Measurements from ENCODE around the gene DGCR2.
"Not testable (repeated sequence)": the region's sequence is repeated elsewhere in the genome, so short reads cannot be mapped to it uniquely, and the experiment has no call there.

Gene DGCR2

GRCh38 chr22:19109198-19110063, 12.8 kb downstream of the DGCR2 start:
- no peak for DNase-seq (ENCODE audit: low read depth, low spot score)

DNA sequence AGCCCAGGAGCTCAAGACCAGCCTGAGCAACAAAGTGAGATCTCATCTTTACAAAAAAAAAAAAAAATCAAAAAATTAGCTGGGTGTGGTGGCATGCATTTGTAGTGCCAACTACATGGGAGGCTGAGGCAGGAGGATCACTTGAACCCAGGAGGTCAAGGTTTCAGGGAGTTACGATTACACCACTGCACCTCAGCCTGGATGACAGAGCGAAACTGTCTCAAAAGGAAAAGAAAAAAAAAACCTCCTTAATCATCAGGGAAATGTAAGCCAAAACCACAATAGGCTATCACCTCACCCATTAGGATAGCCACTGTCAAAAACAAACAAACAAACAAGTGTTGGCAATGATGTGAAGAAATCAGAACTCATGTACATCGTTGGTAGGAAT, 13.4 kb downstream of the DGCR2 start:
- DNase-seq (ENCODE audit: low read depth, low spot score) = no peak

GRCh38 chr22:19107730-19108074, 14.5 kb downstream of the DGCR2 start:
- DNase-seq (ENCODE audit: low read depth, low spot score) = no peak

GRCh38 chr22:19106886-19107729, 15.1 kb downstream of the DGCR2 start:
- DNase-seq (ENCODE audit: low read depth, low spot score) = no peak

DNA sequence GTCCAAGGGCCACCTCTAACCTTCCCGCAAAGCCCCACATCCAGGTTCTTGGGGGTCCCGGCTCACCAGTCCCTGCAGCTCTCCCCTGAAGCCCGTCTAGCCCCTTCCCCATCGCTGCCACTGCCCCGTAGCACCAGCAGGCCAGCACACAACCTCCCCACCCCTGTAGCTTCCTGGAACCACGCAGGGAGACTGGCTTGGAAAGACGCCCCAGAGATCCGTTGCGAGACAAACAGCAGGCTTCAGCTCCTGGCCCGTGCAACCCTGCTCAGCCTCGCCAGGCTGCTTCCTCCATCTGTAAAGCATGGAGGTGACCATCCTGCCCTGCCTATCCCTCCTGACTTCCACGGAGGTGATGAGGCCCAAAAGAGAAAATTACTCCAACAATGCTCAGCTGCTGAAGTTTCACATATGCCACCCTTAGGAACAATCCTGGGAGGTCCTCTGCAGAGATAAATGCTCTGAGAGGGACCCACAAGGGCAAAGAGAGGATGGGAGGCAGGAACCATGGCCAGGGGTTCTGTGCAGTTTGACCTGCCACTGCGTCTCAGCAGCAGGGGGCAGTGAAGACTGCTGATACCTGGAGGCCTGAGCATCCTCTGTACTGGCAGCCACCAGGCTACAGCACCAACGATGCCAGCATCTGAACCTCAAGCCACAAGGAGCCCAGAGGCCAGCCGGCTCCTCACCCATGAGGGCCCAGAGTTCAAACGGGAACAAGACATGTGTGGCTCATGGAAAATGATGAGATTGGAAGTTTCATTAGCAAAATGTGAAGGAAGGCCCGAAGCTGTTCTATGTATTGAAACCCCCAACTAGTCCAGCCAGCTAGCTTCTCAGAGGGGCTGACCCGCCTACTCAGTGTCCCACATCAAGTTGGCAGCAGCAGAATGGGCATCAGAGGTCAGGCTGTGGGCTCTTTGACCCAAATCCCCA, 16.1 kb downstream of the DGCR2 start:
- DNase-seq (ENCODE audit: low read depth, low spot score) = no peak

DNA sequence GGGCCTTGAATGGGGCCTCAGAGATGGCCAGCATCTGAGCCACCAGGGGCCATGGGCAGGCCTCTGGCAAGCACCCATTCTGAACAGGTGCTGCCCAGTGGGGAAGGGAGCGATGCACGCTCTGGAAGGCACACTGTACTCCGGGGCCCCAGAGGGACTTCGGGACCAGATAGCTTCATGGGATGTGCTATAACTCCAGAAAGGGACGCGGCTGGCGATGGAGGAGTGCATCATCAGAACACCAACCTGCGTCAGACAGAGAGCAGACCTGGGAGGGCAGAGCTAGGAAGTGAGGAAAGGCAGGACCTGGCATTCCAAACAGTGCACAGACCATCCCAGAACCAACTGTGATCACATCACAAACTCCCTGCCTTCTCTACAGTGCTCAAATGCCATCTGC, 16.8 kb downstream of the DGCR2 start:
- no peak for DNase-seq (ENCODE audit: low read depth, low spot score)

DNA sequence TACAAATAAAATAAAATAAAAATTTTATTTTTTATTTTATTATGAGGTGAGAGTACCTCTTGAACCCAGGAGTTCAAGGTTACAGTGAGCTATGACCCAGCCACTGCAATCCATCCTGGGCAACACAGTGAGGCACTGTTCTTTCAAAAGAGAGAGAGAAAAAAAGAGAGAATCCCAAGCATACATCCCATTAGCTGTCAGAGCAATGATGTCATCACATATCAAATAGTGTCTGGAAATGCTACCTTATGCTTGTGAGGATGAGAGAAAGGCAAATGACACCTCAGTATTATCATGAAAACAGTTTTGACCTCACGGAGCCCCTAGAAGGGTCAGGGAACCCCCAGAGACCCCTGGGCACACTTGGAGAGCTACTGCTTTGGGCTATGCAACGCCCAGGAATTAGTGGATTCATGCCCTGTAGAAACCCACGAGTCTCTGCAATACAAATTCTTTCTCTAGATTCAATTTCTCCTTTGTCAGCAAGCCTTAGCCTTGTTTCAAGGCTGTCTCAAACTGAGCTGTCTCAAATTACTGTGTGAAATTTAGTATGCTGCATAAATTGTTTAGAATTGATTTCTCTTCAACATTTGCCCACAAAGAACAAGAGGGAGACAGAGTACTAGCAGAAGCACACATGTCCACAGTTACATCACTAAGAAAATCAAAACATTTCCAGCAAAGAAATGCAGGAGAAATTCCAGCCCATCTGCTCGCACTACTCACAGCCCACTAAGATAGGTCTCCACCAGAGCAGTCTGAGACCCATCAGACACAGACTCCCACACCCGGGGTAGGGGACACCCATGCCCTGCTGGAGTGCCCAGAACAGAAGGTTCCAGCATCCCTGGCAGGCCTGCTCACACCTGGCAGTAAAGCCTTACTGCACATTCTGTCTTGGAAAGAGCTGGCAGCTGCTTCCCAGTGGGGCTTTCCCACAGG, 18.1 kb downstream of the DGCR2 start:
- DNase-seq (ENCODE audit: low read depth, low spot score) = no peak

- DNase-seq (ENCODE audit: low read depth, low spot score) = no peak
These were observed 24.1 kb downstream of the DGCR2 start for GRCh38 chr22:19098157-19098556.

DNA sequence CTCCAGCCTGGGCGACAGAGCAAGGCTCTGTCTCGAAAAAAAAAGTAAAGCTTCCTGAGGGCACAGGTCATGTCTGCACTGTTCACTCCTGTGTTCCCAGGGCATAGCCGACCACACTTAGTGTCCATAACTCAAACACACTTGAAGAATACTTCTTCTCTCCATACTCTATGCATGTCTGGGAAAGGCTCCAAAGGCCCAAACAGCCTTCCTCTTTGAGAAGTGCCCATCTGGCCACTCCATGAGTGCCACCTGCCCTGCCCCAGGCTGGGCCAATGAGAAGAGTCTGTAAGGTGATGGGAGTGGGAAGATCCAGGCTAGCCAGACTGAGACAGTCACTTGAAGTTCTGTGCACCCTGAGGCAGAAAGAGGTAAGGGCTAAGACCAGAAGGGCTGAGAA, 24.7 kb downstream of the DGCR2 start:
- no peak for DNase-seq (ENCODE audit: low read depth, low spot score)

DNA sequence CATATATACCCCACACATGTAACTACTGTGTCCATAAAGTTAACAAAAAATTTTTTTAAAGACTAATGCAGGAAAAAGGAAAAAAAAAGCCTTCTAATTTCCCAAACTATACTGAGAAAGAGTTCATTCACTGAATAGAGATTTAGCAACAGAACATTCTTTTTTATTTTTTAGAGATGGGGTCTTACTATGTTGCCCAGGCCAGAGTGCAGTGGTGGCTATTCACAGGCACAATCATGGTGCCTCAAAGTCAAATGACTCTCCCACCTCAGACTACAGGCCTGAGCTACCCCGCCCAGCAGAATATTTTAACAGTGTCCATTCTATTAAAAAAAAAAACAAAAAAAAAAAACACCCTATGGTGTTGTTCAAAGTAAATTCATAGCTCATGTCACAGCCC, 25.7 kb downstream of the DGCR2 start:
- no peak for DNase-seq (ENCODE audit: low read depth, low spot score)

DNA sequence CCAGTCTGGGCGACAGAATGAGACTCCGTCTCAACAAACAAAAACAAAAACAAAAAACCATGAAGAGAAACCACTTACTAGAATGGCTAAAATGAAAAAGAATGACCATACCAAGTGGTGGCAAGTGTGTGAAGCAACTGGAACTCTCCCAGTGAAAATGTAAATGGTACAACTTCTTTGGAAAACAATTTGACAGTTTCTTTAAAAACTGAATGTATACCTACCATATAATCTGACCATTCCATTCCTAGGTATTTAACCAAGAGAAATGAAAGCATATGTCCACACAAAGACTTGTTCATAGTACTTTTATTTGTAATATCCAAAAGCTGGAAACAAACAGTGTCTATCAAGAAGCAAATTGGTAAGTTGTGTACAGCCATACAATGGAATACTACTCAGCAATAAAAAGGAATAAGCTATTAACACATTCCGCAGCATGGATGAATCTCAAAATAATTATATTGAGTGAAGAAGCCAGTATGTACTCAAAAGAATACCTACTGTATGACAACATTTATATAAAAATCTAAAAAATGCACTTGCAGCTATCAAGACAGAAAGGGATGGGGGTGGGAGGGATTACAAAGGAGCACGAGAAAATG, 27.7 kb downstream of the DGCR2 start:
- DNase-seq (ENCODE audit: low read depth, low spot score) = no peak

GRCh38 chr22:19092725-19093124, 29.5 kb downstream of the DGCR2 start:
- DNase-seq (ENCODE audit: low read depth, low spot score) = no peak

DNA sequence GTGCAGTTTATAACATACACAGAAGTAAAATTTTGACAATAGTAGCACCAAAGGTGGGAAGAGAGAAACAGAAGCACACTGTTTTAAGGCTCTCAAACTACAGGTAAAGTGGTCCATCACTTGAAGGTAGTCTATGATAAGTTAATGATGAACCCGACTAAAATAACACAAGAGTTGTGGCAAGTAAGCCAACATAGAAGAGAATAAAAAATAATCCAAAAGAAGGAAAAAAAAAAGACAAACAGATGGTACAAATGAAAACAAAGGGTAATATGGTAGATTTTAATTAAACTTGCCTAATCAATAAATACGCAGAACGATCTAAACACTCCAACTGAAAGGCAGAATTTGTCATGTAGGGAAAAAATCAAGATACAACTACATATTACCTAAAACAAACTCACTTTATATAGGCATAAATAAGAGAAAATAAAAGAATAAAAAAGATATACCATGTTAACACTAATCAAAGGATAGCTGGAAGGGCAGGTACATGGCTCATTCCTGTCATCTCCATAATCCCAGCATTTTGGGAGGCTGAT, 31.6 kb downstream of the DGCR2 start:
- no peak for DNase-seq (ENCODE audit: low read depth, low spot score)

- DNase-seq (ENCODE audit: low read depth, low spot score) = no peak
These were observed 32.0 kb downstream of the DGCR2 start for GRCh38 chr22:19090183-19090582.

DNA sequence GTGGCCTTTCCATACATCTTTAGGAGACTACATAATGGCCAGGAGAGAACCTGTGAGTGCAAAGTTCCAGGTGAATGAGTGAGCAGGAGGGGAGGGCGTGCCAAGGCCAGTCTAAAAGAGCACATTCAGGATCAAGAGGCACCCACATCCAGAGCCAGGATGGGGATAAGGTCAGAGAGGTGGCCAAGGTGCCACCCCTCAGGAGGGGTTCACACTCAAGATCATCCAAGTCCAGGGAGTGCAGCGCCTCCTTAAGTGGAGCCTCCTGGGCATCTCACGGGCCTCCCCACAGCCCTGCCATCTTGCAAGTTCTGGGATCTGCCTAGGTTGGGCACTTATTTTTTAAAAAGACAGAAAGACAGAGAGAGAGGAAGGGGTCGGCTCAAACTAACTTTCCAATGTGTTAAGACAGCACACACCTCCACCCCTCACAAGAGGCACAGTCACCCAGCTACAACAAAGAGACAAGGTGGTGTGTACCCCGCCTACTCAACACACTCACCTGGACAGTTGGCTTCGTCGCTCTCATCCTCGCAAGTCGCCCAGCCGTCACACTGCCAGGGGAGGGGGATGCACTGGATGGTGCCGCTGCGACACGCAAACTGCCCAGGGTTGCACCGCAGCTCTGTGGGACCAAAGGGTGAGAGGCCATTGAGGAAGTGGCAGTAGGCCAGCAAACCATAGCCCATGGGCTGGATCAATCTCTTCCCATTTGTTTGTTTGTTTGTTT, 33.2 kb downstream of the DGCR2 start:
- DNase-seq (ENCODE audit: low read depth, low spot score) = no peak

GRCh38 chr22:19086896-19087295, 35.3 kb downstream of the DGCR2 start:
- no peak for DNase-seq (ENCODE audit: low read depth, low spot score)

DNA sequence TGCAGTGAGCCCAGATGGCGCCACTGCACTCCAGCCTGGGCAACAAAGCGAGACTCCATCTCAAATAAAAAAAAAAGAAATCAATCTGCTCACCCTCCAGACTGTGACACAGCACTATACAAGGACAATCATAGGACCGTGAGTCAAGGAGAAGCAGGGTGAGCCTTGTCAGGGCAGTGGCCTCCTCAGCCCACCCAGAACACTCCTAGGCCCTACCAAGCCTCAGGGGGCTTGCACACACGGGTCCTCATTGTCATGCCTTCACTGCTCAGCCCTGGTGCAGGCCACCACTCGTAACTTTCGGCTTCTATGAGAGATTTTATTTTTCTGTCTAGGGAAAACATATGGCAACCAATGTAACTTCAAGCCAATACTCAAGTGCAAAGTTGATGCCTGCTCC, 35.8 kb downstream of the DGCR2 start:
- no peak for DNase-seq (ENCODE audit: low read depth, low spot score)

DNA sequence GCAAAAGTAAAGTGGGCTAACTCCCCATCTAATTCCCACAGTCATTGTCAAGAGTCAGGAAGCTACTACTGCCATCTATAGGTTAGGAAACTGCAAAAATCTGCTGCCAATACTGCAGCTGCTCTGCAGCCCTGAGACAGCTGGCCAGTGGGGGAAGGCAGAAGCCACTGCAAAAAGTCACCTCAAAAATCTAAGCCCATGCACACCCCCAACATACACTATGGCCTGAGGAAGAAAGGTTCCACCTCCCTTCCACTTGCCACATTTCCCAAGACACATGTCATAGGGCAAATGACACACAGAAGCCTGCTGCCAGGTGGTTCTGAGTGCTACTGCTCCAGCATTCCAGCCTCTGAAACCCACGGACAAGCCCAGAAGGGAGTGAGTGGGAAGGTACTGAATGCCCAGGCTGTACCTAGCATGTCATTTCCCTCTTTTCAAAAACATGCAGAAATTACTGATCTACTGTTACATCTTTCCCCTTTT, 36.9 kb downstream of the DGCR2 start:
- no peak for DNase-seq (ENCODE audit: low read depth, low spot score)

- DNase-seq (ENCODE audit: low read depth, low spot score) = not testable (repeated sequence)
These were observed 37.6 kb downstream of the DGCR2 start for GRCh38 chr22:19084586-19084985.

Measured in brain pericyte (primary cell).